H4 (cell line): Measurements from ENCODE around the gene RNF13. TPM values are rescaled to one million over a fixed set of nuclear protein-coding genes. Genes with fewer than 3 reads are reported as not detected.
"Not testable (repeated sequence)": the region's sequence is repeated elsewhere in the genome, so short reads cannot be mapped to it uniquely, and the experiment has no call there.

Source experiments
- DNase-seq: peaks from one replicate; pipeline ENCODE4 v3.0.0-alpha.2; 2015; ENCODE audit warnings: low spot score
- total RNA-seq: library from RNA; depleted of rRNA; stranded (reverse); fragments of >200 nt; shearing (Covaris generic); gene quantifications from 2 replicates; pipeline ENCODE4 v1.2.3, GENCODE V29; 2014

The RNF13 gene
- total RNA-seq, 1 experiment from 2014 or later: 72.7 TPM

- no peak for DNase-seq
Observed at GRCh38 chr3:149839896-149840295, 26.9 kb downstream of the RNF13 start.

- DNase-seq: no peak
Observed at GRCh38 chr3:149843502-149843901, 30.5 kb downstream of the RNF13 start.

- DNase-seq: no peak
Observed at GRCh38 chr3:149844091-149844490, 31.1 kb downstream of the RNF13 start.

GRCh38 chr3:149845570-149846244 is 32.7 kb downstream of the RNF13 start:
- no peak for DNase-seq

GRCh38 chr3:149848238-149848637 is 35.2 kb downstream of the RNF13 start:
- no peak for DNase-seq

GRCh38 chr3:149848688-149849087 is 35.7 kb downstream of the RNF13 start:
- DNase-seq: no peak

- DNase-seq: no peak
Observed at GRCh38 chr3:149850787-149851584, 38.0 kb downstream of the RNF13 start.

- DNase-seq: no peak
Observed at GRCh38 chr3:149858911-149859310, 45.9 kb downstream of the RNF13 start.

GRCh38 chr3:149860881-149861280 is 47.9 kb downstream of the RNF13 start:
- DNase-seq: no peak

- DNase-seq: no peak
Observed at GRCh38 chr3:149867563-149867962, 54.5 kb downstream of the RNF13 start.

- no peak for DNase-seq
Observed at GRCh38 chr3:149871855-149872254, 58.8 kb downstream of the RNF13 start.

GRCh38 chr3:149872589-149872988 is 59.6 kb downstream of the RNF13 start:
- DNase-seq: no peak

- no peak for DNase-seq
Observed at GRCh38 chr3:149877668-149878067, 64.7 kb downstream of the RNF13 start.

- peak; percentile 66 for DNase-seq
Observed at GRCh38 chr3:149879872-149880271, 66.9 kb downstream of the RNF13 start.

- DNase-seq: no peak
Observed at GRCh38 chr3:149881879-149882278, 68.9 kb downstream of the RNF13 start.

- DNase-seq: no peak
Observed at GRCh38 chr3:149883134-149883533, 70.1 kb downstream of the RNF13 start.

- not testable (repeated sequence) for DNase-seq
Observed at GRCh38 chr3:149883860-149884259, 70.8 kb downstream of the RNF13 start.

GRCh38 chr3:149884848-149885247 is 71.8 kb downstream of the RNF13 start:
- DNase-seq: not testable (repeated sequence)

- no peak for DNase-seq
Observed at GRCh38 chr3:149886957-149887356, 73.9 kb downstream of the RNF13 start.

- no peak for DNase-seq
Observed at GRCh38 chr3:149891621-149892020, 78.6 kb downstream of the RNF13 start.

- no peak for DNase-seq
Observed at GRCh38 chr3:149892371-149892770, 79.4 kb downstream of the RNF13 start.

- no peak for DNase-seq
Observed at GRCh38 chr3:149894205-149894604, 81.2 kb downstream of the RNF13 start.

- no peak for DNase-seq
Observed at GRCh38 chr3:149895339-149895738, 82.3 kb downstream of the RNF13 start.
